HL-60 (cell line): Measurements from ENCODE around the gene MEG3.

Experiments
- DNase-seq, 2 experiments: peaks; one replicate each; pipeline ENCODE4 v3.0.0-alpha.2; 2010 to 2020; ENCODE audit warnings: low read depth in 1 of 2, low spot score in 1 of 2
- H3K27ac ChIP-seq: fragments of 250-450 bp; sonication (Bioruptor Pico); replicated peaks from 2 replicates; pipeline ENCODE4 v1.5.1; 2020; ENCODE audit warnings: mild to moderate bottlenecking, moderate library complexity
- H3K27me3 ChIP-seq: fragments of 250-450 bp; sonication (Bioruptor Pico); 2 replicates; pipeline ENCODE4 v1.5.1; 2021; ENCODE audit warnings: mild to moderate bottlenecking, moderate library complexity; ENCODE audit not compliant: insufficient read depth, poor library complexity, severe bottlenecking
- H3K4me3 ChIP-seq: replicated peaks from 2 replicates; pipeline ENCODE4 v1.5.1; 2011; ENCODE audit warnings: mild to moderate bottlenecking, control low read depth, low read length; ENCODE audit not compliant: insufficient read depth
- CTCF ChIP-seq: IDR thresholded peaks from one replicate; pipeline ENCODE4 v1.5.1; 2011; ENCODE audit warnings: low read length, control low read depth, inconsistent platforms; ENCODE audit not compliant: insufficient read depth
- GABPA ChIP-seq: IDR thresholded peaks from 2 replicates; pipeline ENCODE4 v1.6.1; 2012; ENCODE audit warnings: low read depth
- POLR2AphosphoS5 ChIP-seq: IDR thresholded peaks from 2 replicates; pipeline ENCODE4 v1.6.1; 2012; ENCODE audit warnings: low read depth
- REST ChIP-seq: IDR thresholded peaks from 2 replicates; pipeline ENCODE4 v1.6.1; 2012; ENCODE audit warnings: low read depth; ENCODE audit not compliant: insufficient replicate concordance
- SPI1 ChIP-seq: IDR thresholded peaks from 2 replicates; pipeline ENCODE4 v1.6.1; 2012; ENCODE audit warnings: low read depth, mild to moderate bottlenecking, borderline replicate concordance

The MEG3 gene

GRCh38 chr14:100875126-100875525, 49.2 kb downstream of the MEG3 start:
- no peak for TF ChIP-seq GABPA
- TF ChIP-seq REST: no peak
- no peak for TF ChIP-seq CTCF
- TF ChIP-seq POLR2AphosphoS5: no peak
- TF ChIP-seq SPI1: no peak
- Histone ChIP-seq H3K27me3 (no peaks in the 10 kb centered on the region), H3K27ac (no peak overlapping the region), H3K4me3 (no peak overlapping the region)
- DNase-seq: no peak

DNA sequence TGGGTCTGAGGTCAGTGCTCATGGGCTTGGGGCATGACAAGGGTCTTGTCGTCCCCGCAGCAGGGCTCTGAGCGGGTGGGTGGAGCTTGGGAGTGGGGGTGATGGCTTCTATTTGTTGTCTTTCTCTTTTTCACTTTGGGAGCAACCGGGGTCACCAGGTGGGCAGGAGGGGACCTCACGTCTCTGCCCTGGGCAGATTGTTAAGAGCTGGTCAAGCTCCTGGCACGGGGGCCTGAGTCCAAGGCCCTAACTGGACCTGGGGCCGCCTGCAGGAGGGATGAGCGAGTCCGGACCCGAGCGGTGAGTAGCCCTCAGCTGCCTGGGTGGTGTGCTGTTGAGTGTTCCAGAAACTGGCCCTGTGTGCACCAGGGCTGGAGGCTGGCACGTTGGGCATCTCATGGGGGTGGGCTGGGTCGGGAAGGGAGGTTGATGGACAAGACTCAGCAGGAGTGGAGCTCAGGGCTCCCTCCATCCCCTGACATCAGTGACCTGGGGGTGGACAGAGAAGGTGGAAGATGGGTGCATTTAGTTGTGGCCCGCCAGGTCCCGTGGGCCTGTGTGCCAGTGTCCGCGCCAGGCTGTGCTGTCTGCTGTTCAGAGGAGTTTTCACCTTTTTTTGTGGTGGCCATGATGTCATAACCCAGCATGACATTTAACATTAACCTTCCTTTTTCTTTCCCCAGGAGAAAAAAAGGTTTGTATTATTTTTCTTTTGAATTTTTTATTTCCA, 50.1 kb downstream of the MEG3 start:
- H3K4me3 ChIP-seq: no peak overlapping the region
- no peak for DNase-seq
- H3K27me3 ChIP-seq: no peaks in the 10 kb centered on the region
- no peak overlapping the region for H3K27ac ChIP-seq
- TF ChIP-seq CTCF (no peak), REST (no peak), SPI1 (no peak)

- no peak for DNase-seq
- Histone ChIP-seq H3K27ac (no peak overlapping the region), H3K4me3 (no peak overlapping the region), H3K27me3 (no peaks in the 10 kb centered on the region)
- no peak for TF ChIP-seq POLR2AphosphoS5
- no peak for TF ChIP-seq REST
- TF ChIP-seq SPI1: no peak
- no peak for TF ChIP-seq GABPA
- no peak for TF ChIP-seq CTCF
These were observed 52.6 kb downstream of the MEG3 start for GRCh38 chr14:100878271-100879146.
